ENCODE measurements around the gene AUTS2.

DNA sequence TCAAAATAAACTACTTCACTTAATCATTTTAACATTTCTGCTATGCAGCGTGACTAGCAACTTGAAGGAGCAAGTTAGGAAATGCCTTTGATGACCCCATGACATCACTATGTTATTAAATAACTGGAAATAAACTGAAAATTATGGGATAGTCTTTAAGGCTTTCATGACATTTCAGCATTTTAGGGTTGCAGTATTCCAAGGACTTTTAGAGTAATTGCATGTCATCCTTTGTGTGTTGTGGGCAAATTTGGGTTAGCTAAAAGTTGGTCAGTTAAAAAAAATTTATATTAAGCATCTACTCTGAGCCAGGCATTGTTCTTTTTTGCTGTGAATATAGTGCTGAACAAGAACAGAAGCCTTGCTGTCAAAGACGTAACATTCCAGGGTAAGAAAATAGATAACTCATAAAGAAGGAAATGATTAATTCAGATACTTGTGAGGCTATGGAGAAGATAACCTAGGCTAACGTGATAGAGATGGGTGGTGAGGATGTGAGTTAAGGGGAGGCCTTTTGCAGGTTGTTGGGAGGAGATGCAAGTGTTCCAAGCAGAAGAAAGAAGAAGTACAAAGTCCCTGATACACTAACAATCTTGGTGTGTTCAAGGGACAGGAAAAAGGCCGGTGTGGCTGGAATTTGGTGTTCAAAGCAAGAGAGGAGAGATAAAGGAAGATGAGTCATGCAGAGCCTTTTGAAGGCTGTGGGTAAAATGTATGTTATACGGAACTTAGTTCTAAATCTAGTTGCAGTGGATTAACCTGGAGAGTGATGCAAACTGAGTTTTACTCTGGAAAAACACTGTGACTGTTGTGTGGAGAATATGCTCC is 610.2 kb downstream of the AUTS2 start:
- TF ChIP-seq, protein P1, sequence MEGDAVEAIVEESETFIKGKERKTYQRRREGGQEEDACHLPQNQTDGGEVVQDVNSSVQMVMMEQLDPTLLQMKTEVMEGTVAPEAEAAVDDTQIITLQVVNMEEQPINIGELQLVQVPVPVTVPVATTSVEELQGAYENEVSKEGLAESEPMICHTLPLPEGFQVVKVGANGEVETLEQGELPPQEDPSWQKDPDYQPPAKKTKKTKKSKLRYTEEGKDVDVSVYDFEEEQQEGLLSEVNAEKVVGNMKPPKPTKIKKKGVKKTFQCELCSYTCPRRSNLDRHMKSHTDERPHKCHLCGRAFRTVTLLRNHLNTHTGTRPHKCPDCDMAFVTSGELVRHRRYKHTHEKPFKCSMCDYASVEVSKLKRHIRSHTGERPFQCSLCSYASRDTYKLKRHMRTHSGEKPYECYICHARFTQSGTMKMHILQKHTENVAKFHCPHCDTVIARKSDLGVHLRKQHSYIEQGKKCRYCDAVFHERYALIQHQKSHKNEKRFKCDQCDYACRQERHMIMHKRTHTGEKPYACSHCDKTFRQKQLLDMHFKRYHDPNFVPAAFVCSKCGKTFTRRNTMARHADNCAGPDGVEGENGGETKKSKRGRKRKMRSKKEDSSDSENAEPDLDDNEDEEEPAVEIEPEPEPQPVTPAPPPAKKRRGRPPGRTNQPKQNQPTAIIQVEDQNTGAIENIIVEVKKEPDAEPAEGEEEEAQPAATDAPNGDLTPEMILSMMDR (IDR thresholded peaks at IDR 0.05; ENCODE audit: control extremely low read depth in 1 of 3, insufficient read depth in 1 of 3, low read depth in 1 of 3, low read length in 3 of 3) = no peak
- TF ChIP-seq SP2 (IDR thresholded peaks at IDR 0.05; ENCODE audit: low read length) (no peak), EZH2 (IDR thresholded peaks at IDR 0.05; ENCODE audit: low read depth, low read length, severe bottlenecking) (no peak), KDM1A (IDR thresholded peaks at IDR 0.05; ENCODE audit: borderline replicate concordance, low read length) (no peak), YY1 (IDR thresholded peaks at IDR 0.05; ENCODE audit: low read depth, low read length) (no peak), CTBP2 (IDR thresholded peaks at IDR 0.05; ENCODE audit: borderline replicate concordance, insufficient read depth, insufficient read length, low read length) (no peak), JUN (IDR thresholded peaks at IDR 0.05; ENCODE audit: low read depth, low read length) (no peak), SP1 (IDR thresholded peaks at IDR 0.05; ENCODE audit: low read depth, low read length) (no peak), HDAC2 (IDR thresholded peaks at IDR 0.05; ENCODE audit: borderline replicate concordance in 1 of 2, low read depth in 2 of 2, low read length in 2 of 2) (no peak), EP300 (IDR thresholded peaks at IDR 0.05; ENCODE audit: borderline replicate concordance in 1 of 2, low read depth in 2 of 2, low read length in 2 of 2) (no peak), POLR2A (IDR thresholded peaks at IDR 0.05; ENCODE audit: control extremely low read depth in 1 of 2, low read depth in 2 of 2, low read length in 2 of 2) (no peak), SUZ12 (IDR thresholded peaks at IDR 0.05; ENCODE audit: low read length) (no peak), CHD2 (IDR thresholded peaks at IDR 0.05; ENCODE audit: low read length) (no peak)
- TF ChIP-seq, protein P2, sequence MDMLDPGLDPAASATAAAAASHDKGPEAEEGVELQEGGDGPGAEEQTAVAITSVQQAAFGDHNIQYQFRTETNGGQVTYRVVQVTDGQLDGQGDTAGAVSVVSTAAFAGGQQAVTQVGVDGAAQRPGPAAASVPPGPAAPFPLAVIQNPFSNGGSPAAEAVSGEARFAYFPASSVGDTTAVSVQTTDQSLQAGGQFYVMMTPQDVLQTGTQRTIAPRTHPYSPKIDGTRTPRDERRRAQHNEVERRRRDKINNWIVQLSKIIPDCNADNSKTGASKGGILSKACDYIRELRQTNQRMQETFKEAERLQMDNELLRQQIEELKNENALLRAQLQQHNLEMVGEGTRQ (IDR thresholded peaks at IDR 0.05; ENCODE audit: low read length) = no peak
